DMS114 treated with DMSO at 0.1 percent for 48 hours (cell line): ENCODE data around the gene NDRG4.

ENCODE experiments used
- DNase-seq: peaks from one replicate; lab custom pipeline; 2025; ENCODE audit not compliant: unreplicated experiment; lab: John Stamatoyannopoulos, UW

NDRG4 gene

GRCh38 chr16:58537124-58537906, 37.4 kb downstream of the NDRG4 start:
- DNase-seq = no peak

DNA sequence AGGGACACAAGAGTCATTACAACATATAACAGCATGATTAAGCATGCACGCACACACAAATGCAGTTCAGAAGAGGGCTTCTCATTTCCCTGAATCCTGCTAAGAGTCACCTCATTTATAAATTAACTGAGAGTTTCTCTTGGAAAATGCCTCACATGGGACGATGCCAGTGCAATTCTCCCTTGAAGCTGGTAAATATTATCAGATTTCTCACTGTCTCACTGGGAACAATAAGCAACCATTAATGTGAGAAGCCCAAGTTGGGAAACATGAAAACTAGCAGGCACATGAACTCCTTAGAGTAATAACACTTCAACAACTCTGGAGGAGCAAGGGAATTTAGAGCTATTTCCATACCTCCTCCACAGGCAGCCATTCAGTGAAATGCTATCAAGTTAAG, 41.8 kb downstream of the NDRG4 start:
- DNase-seq = no peak

DNA sequence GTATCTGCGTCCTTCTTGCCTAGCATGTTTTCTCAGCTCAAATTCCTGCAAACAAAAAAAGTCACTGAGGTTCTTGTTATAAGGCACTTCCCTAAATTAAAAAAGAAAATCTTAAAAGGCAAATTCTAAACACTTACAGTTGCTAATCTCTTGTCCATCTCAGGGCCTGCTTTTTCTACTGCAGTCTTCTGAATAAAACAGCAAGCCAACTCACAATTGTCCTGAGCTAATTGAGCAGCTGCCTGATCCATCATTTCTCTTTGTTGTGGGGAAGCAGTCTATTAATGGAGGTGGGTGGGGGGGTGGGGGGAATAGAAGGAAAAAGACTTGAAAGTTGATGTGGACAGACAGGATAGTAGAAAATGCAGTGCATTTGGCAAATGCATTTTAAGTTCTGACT, 42.3 kb downstream of the NDRG4 start:
- DNase-seq = no peak

DNA sequence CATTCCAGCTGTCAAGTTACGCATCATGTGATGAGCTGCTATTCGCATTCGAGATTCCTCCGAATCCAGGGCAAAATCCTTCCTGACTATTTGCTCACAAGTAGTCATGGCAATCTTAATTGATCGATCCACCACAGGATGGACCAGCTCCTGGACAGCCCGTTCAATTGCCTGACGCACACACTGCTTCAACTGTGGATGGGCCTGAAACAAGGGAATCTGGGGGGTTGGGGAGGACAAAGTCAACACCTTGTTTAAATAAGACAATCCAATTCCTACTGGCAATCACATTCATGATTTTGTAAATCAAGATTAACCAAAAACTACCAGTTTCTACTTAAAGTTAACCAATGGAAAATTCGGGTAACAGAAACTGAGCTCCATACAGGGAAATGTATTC, 43.7 kb downstream of the NDRG4 start:
- DNase-seq = no peak

GRCh38 chr16:58548378-58548777, 48.4 kb downstream of the NDRG4 start:
- no peak for DNase-seq

DNA sequence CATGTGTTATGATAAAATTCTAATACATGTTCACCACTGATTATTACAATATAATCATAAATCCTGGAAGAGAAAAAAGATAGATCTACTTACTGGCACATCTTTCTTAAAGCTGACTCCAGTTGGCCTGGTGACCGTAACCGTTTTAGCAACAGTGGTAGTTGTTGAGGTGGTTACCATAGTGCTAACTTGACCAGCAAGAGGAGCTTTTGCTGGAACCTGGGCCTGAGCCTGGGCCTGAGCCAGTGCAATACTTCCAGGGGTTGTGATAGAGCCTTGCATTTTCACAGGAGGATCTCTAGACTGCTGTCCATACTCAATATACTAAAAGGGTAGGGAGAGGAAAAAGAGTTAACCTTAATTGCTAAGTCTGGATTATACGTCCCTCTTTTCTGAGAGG, 51.6 kb downstream of the NDRG4 start:
- DNase-seq = no peak

GRCh38 chr16:58556678-58557077, 56.7 kb downstream of the NDRG4 start:
- DNase-seq = no peak
